ENCODE results near the gene MCF2L.

Gene MCF2L

GRCh38 chr13:112968910-112969691, at the start of gene MCF2L:
Gene MCF2L (plus strand): TSS chr13:112969214. CDS start chr13:112969380, 166 bp downstream.
- DNase-seq = peak; percentile 87

- no peak for DNase-seq
Measured at GRCh38 chr13:112923962-112924361, 45.1 kb upstream of the MCF2L start.

GRCh38 chr13:112924365-112924764, 44.6 kb upstream of the MCF2L start:
- no peak for DNase-seq

- no peak for DNase-seq
Measured at GRCh38 chr13:112926003-112926402, 43.0 kb upstream of the MCF2L start.

- DNase-seq = no peak
Measured at GRCh38 chr13:112926993-112927392, 42.0 kb upstream of the MCF2L start.

- no peak for DNase-seq
Measured at GRCh38 chr13:112928020-112928971, 40.7 kb upstream of the MCF2L start.

GRCh38 chr13:112928972-112929782, 39.8 kb upstream of the MCF2L start:
- no peak for DNase-seq

GRCh38 chr13:112929783-112930055, 39.3 kb upstream of the MCF2L start:
- no peak for DNase-seq

- DNase-seq = no peak
Measured at GRCh38 chr13:112930192-112930591, 38.8 kb upstream of the MCF2L start.

- peak; percentile 92 for DNase-seq
Measured at GRCh38 chr13:112931028-112931934, 37.7 kb upstream of the MCF2L start.

GRCh38 chr13:112932971-112933370, 36.0 kb upstream of the MCF2L start:
- DNase-seq = no peak

- DNase-seq = no peak
Measured at GRCh38 chr13:112933649-112934048, 35.4 kb upstream of the MCF2L start.

GRCh38 chr13:112934078-112934477, 34.9 kb upstream of the MCF2L start:
- DNase-seq = no peak

GRCh38 chr13:112938680-112939079, 30.3 kb upstream of the MCF2L start:
- no peak for DNase-seq

- DNase-seq = no peak
Measured at GRCh38 chr13:112940236-112940635, 28.8 kb upstream of the MCF2L start.

GRCh38 chr13:112941349-112941748, 27.7 kb upstream of the MCF2L start:
- DNase-seq = no peak

- DNase-seq = peak; percentile 27
Measured at GRCh38 chr13:112941765-112942164, 27.2 kb upstream of the MCF2L start.

- peak; percentile 93 for DNase-seq
Measured at GRCh38 chr13:112942689-112943308, 26.2 kb upstream of the MCF2L start.

GRCh38 chr13:112943309-112944125, 25.5 kb upstream of the MCF2L start:
- DNase-seq = peak; percentile 46

- no peak for DNase-seq
Measured at GRCh38 chr13:112947796-112948195, 21.2 kb upstream of the MCF2L start.
